Prostate gland (tissue), 2 donors: ENCODE measurements around the gene ANKMY2.

Experiments used
- POLR2AphosphoS5 ChIP-seq: sonication (generic); formaldehyde crosslinking; IDR thresholded peaks from one replicate; pipeline ENCODE4 v1.6.1; 2017; ENCODE audit warnings: antibody characterized with exemption
- TF ChIP-seq, protein P1 (sequence below), 4 experiments: fragments of 200-600 bp in 2 of 4; fragments of 450-650 bp in 2 of 4; sonication (generic) in 2 of 4; IDR thresholded peaks; 1 replicate in 3 of 4; 2 replicates in 1 of 4; pipeline ENCODE4 v1.5.1; 2016 to 2019; ENCODE audit warnings: antibody characterized with exemption in 4 of 4, mild to moderate bottlenecking in 2 of 4, moderate library complexity in 2 of 4

- no peak for TF ChIP-seq POLR2AphosphoS5
- TF ChIP-seq, protein P1, sequence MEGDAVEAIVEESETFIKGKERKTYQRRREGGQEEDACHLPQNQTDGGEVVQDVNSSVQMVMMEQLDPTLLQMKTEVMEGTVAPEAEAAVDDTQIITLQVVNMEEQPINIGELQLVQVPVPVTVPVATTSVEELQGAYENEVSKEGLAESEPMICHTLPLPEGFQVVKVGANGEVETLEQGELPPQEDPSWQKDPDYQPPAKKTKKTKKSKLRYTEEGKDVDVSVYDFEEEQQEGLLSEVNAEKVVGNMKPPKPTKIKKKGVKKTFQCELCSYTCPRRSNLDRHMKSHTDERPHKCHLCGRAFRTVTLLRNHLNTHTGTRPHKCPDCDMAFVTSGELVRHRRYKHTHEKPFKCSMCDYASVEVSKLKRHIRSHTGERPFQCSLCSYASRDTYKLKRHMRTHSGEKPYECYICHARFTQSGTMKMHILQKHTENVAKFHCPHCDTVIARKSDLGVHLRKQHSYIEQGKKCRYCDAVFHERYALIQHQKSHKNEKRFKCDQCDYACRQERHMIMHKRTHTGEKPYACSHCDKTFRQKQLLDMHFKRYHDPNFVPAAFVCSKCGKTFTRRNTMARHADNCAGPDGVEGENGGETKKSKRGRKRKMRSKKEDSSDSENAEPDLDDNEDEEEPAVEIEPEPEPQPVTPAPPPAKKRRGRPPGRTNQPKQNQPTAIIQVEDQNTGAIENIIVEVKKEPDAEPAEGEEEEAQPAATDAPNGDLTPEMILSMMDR (IDR thresholded peaks at IDR 0.05) = no peak
Observed at GRCh38 chr7:16669581-16669980, 24.0 kb upstream of the ANKMY2 start.
